DOHH2 (cell line): ENCODE results near the gene GH2.
"Not testable (repeated sequence)": the region's sequence is repeated elsewhere in the genome, so short reads cannot be mapped to it uniquely, and the experiment has no call there.

Experiments
- EZH2phosphoT487 ChIP-seq: fragments of 200-600 bp; sonication (generic); IDR thresholded peaks from 2 replicates; pipeline ENCODE4 v1.6.1; 2017; ENCODE audit warnings: borderline replicate concordance, mild to moderate bottlenecking, antibody characterized with exemption, low read length, moderate library complexity, mixed read lengths
- TF ChIP-seq, protein P1 (sequence below): fragments of 200-600 bp; sonication (generic); IDR thresholded peaks from one replicate; pipeline ENCODE4 v1.5.1; 2014; ENCODE audit warnings: antibody characterized with exemption, mild to moderate bottlenecking, low read depth, low read length; ENCODE audit not compliant: poor library complexity, severe bottlenecking

GRCh38 chr17:63878413-63878812, 3.3 kb downstream of the GH2 start:
- TF ChIP-seq, protein P1, sequence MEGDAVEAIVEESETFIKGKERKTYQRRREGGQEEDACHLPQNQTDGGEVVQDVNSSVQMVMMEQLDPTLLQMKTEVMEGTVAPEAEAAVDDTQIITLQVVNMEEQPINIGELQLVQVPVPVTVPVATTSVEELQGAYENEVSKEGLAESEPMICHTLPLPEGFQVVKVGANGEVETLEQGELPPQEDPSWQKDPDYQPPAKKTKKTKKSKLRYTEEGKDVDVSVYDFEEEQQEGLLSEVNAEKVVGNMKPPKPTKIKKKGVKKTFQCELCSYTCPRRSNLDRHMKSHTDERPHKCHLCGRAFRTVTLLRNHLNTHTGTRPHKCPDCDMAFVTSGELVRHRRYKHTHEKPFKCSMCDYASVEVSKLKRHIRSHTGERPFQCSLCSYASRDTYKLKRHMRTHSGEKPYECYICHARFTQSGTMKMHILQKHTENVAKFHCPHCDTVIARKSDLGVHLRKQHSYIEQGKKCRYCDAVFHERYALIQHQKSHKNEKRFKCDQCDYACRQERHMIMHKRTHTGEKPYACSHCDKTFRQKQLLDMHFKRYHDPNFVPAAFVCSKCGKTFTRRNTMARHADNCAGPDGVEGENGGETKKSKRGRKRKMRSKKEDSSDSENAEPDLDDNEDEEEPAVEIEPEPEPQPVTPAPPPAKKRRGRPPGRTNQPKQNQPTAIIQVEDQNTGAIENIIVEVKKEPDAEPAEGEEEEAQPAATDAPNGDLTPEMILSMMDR, result not testable (repeated sequence)
- TF ChIP-seq EZH2phosphoT487, result not testable (repeated sequence)
